ENCODE results near the gene DHRS2. TPM values are rescaled to one million over a fixed set of nuclear protein-coding genes. Genes with fewer than 3 reads are reported as not detected.
A peak's percentile ranks its signal among the peaks of the same experiment; 100 is the strongest.

DHRS2 gene
- total and polyA plus RNA-seq, 2 of the 13 experiments (the other 11 are each of a cell fraction or from before 2014, with no cell fraction given), result 1,621 to 3,021 TPM

- intact Hi-C loops (cut with micrococcal nuclease; ENCODE audit: unreplicated experiment) (no loop called here), in situ Hi-C loops (cut with HindIII; ENCODE audit: extremely low pct_ligation_motif_present, low pct_unique_long_range_greater_than_20kb) (no loop called here)
- no peaks in the 10 kb centered on the region for H3K9me3 ChIP-seq (ENCODE audit: low read length)
- H4K20me1 ChIP-seq (ENCODE audit: insufficient read depth, low read length), result peaks cover 6% of the 10 kb centered on the region; the same call in 1 of the 2 replicates
- no peaks in the 10 kb centered on the region for H3K36me3 ChIP-seq (replicated peaks in 1 of 2; ENCODE audit: control insufficient read depth in 1 of 2, insufficient read depth in 2 of 2, low read length in 2 of 2)
- ChIA-PET CTCF (ENCODE audit: low intra/inter-chr PET ratio, low total read pairs) (no interaction called here), POLR2A (interaction anchor here (2.2 to 7.1 kb wide), 2 partner anchors 15 to 260 kb away, joined by 6 to 173 read pairs; partner anchors contain the start of gene DHRS2)
- no peak overlapping the region for H3K9ac ChIP-seq (ENCODE audit: insufficient read depth, low read depth, low read length)
- H3K27me3 ChIP-seq (ENCODE audit: control insufficient read depth in 1 of 2, insufficient read depth in 2 of 2, low read length in 2 of 2), result peaks cover 0 to 18% of the 10 kb centered on the region in 2 experiments; a peak in 1 of 5 replicates
- FAIRE-seq (no peak), ATAC-seq (peak; percentile 0), DNase-seq (ENCODE audit: low spot score) (no peak)
- no peak overlapping the region for H3K4me3 ChIP-seq (replicated peaks in 1 of 3; ENCODE audit: insufficient read depth in 1 of 3, low read depth in 2 of 3, low read length in 3 of 3)
- 36% methylated on average over 3 of the region's 3 CpGs for WGBS (ENCODE audit: low lambda C conversion rate)
- no peak overlapping the region for H3K4me2 ChIP-seq (ENCODE audit: low read depth, low read length)
- BruUV-seq (replicated peaks), result no TSS peak
- peaks cover 8% of the 10 kb centered on the region; the same call in 1 of the 2 replicates for H3K4me1 ChIP-seq (ENCODE audit: insufficient read depth, low read length)
- no peak overlapping the region for H2AFZ ChIP-seq (ENCODE audit: low read length)
- no peak overlapping the region for H3K27ac ChIP-seq (ENCODE audit: extremely low read length, insufficient read depth, low read length)
- H3K79me2 ChIP-seq (ENCODE audit: insufficient read depth, low read length), result no peaks in the 10 kb centered on the region
- TF ChIP-seq ZSCAN20 (CRISPR knock-in tag; IDR thresholded peaks at IDR 0.05; ENCODE audit: borderline replicate concordance) (no peak), ZNF747 (CRISPR knock-in tag; IDR thresholded peaks at IDR 0.05; ENCODE audit: borderline replicate concordance) (no peak), SRSF4 (IDR thresholded peaks at IDR 0.05; ENCODE audit: low read depth, low read length, poor library complexity, severe bottlenecking) (no peak), GZF1 (CRISPR knock-in tag; IDR thresholded peaks at IDR 0.05) (no peak), FOXO1 (CRISPR knock-in tag; IDR thresholded peaks at IDR 0.05) (no peak), DBP (CRISPR knock-in tag; IDR thresholded peaks at IDR 0.05; ENCODE audit: not compliant biosample characterization) (no peak), ZNF530 (CRISPR knock-in tag; IDR thresholded peaks at IDR 0.05; ENCODE audit: low read depth) (no peak), ZNF580 (CRISPR knock-in tag; IDR thresholded peaks at IDR 0.05; ENCODE audit: borderline replicate concordance, low read depth) (no peak), CHD2 (IDR thresholded peaks at IDR 0.05; ENCODE audit: low read depth, low read length) (no peak), HNF4A (CRISPR knock-in tag; IDR thresholded peaks at IDR 0.05) (peak; percentile 38; the same call in 1 of the 2 replicates), ZNF7 (CRISPR knock-in tag; IDR thresholded peaks at IDR 0.05) (no peak), CEBPG (CRISPR knock-in tag; IDR thresholded peaks at IDR 0.05) (no peak), RARG (CRISPR knock-in tag; IDR thresholded peaks at IDR 0.05; ENCODE audit: low read depth) (no peak), MYNN (CRISPR knock-in tag; IDR thresholded peaks at IDR 0.05; ENCODE audit: low read depth) (no peak), SMAD9 (CRISPR knock-in tag; IDR thresholded peaks at IDR 0.05) (no peak), ZNF136 (CRISPR knock-in tag; IDR thresholded peaks at IDR 0.05; ENCODE audit: low read depth) (no peak), HIVEP1 (CRISPR knock-in tag; IDR thresholded peaks at IDR 0.05) (no peak), ZNF547 (CRISPR knock-in tag; IDR thresholded peaks at IDR 0.05) (0 out of 2 replicates have a peak, but pooled peaks have one; percentile 41), MLX (CRISPR knock-in tag; IDR thresholded peaks at IDR 0.05) (no peak), JUN (CRISPR knock-in tag; IDR thresholded peaks at IDR 0.05) (no peak), ATF6 (CRISPR knock-in tag; conservative IDR thresholded peaks at IDR 0.05) (no peak), HOXA3 (CRISPR knock-in tag; IDR thresholded peaks at IDR 0.05) (no peak), STAT5B (CRISPR knock-in tag; IDR thresholded peaks at IDR 0.05) (no peak)
These were observed 14.3 kb downstream of the DHRS2 start for GRCh38 chr14:23650506-23650905.

Measured in HepG2 (cell line).